Measurements from ENCODE around the gene CBR4.

- TF ChIP-seq CEBPB (IDR thresholded peaks at IDR 0.05) (no peak), EGR1 (IDR thresholded peaks at IDR 0.05) (no peak), TAF1 (IDR thresholded peaks at IDR 0.05; ENCODE audit: low read depth) (no peak), YY1 (IDR thresholded peaks at IDR 0.05; ENCODE audit: low read depth) (no peak), REST (IDR thresholded peaks at IDR 0.05; ENCODE audit: low read depth) (no peak), RAD21 (IDR thresholded peaks at IDR 0.05; ENCODE audit: low read depth) (no peak), CREB1 (IDR thresholded peaks at IDR 0.05; ENCODE audit: low read depth) (no peak), TCF12 (IDR thresholded peaks at IDR 0.05; ENCODE audit: low read depth) (no peak)
These were observed 48.3 kb upstream of the CBR4 start for GRCh38 chr4:169058312-169058711.

All from Ishikawa (cell line).